ENCODE measurements around the gene PLEKHG7. TPM values are rescaled to one million over a fixed set of nuclear protein-coding genes. Genes with fewer than 3 reads are reported as not detected.

PLEKHG7 gene
- total and polyA plus RNA-seq, 10 of the 15 experiments (the other 5 are each of a cell fraction or from before 2014, with no cell fraction given) = 0.16 to 1.3 (median 0.65) TPM; not detected in 1

DNA sequence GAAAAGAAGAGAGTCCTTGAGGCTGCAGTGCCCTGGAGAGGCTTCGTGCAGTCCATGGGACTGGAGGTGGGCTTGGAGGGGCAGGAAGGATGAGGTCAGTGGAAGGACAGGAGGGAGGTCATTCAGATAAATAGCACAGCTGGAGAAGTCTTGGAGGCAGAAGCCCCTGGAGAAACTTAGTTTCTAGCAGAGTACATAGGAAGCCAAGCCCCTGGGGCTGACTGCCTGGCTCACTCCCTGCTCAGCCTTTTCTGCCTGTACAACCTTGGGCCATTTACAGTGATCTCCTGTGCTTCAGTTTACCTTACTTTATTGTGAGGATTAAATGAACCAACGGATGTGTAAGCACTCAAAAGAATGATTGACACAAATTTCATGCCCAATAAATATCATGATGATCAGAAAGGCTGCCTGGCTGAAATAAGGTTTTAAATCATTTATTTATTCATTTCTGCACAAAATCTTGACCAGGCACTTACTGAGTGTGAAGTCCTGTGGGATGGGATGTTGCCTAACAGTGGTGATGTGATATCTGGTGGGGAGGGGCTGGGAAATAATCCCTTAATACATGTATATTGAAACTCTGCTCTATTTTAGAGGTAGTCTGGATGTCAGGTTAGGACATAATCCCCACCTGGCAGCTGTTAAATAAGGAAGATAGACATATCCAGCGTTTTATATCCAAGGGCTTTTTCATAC lies 54.3 kb downstream of the PLEKHG7 start:
- Histone ChIP-seq H2AFZ (ENCODE audit: control insufficient read depth, low read depth, low read length) (no peak overlapping the region), H3K27me3 (replicated peaks in 1 of 2; ENCODE audit: control insufficient read depth in 2 of 2, insufficient read depth in 2 of 2, low read length in 1 of 2) (no peaks in the 10 kb centered on the region), H3K4me2 (ENCODE audit: control insufficient read depth, insufficient read depth) (no peak overlapping the region), H4K20me1 (ENCODE audit: control insufficient read depth, insufficient read depth) (no peaks in the 10 kb centered on the region), H3K79me2 (ENCODE audit: control insufficient read depth, insufficient read depth, low read length) (no peaks in the 10 kb centered on the region), H3K27ac (ENCODE audit: control insufficient read depth, insufficient read depth) (no peak overlapping the region), H3K4me1 (ENCODE audit: control insufficient read depth, insufficient read depth, low read length) (no peaks in the 10 kb centered on the region; the same call in 1 of the 2 replicates), H3K9ac (ENCODE audit: control insufficient read depth, insufficient read depth, low read length) (no peak overlapping the region), H3K9me3 (replicated peaks; ENCODE audit: control insufficient read depth, insufficient read depth, low read length) (no peaks in the 10 kb centered on the region; the same call in 2 of the 3 replicates), H3K4me3 (no peak overlapping the region), H3K36me3 (ENCODE audit: control insufficient read depth in 2 of 2, insufficient read depth in 2 of 2, low read length in 1 of 2) (no peaks in the 10 kb centered on the region)
- WGBS (ENCODE audit: insufficient coverage, insufficient replicate concordance, low lambda C conversion rate, missing lambda C conversion rate) = 86% methylated on average over 3 of the region's 3 CpGs
- in situ Hi-C loops (cut with MboI) = no loop called here
- ATAC-seq (no peak), FAIRE-seq (no peak), DNase-seq (ENCODE audit: low read depth, low spot score) (no peak)
- ChIA-PET CTCF (no interaction called here), POLR2A (no interaction called here), SMC1A (ENCODE audit: uncharacterized antibody, unreplicated experiment) (interaction anchor here (1.2 to 2.2 kb wide), 2 partner anchors 12 to 18 kb away, joined by 4 to 6 read pairs; no protein-coding TSS in a partner anchor), RAD21 (ENCODE audit: unreplicated experiment) (no interaction called here)
- TF ChIP-seq EGR1 (IDR thresholded peaks at IDR 0.05; ENCODE audit: borderline replicate concordance in 1 of 2, low read depth in 2 of 2, low read length in 2 of 2) (no peak), SUZ12 (IDR thresholded peaks at IDR 0.05; ENCODE audit: unreplicated experiment) (no peak), NRF1 (conservative IDR thresholded peaks at IDR 0.05; ENCODE audit: low read depth, low read length) (no peak), STAT1 (conservative IDR thresholded peaks at IDR 0.05) (no peak), IRF4 (IDR thresholded peaks at IDR 0.05; ENCODE audit: low read depth, low read length) (no peak), NR2C1 (IDR thresholded peaks at IDR 0.05) (no peak), MTA3 (IDR thresholded peaks at IDR 0.05; ENCODE audit: borderline replicate concordance, low read length) (no peak), RB1 (IDR thresholded peaks at IDR 0.05; ENCODE audit: borderline replicate concordance) (no peak), SREBF1 (IDR thresholded peaks at IDR 0.05; ENCODE audit: low read length) (no peak), ZSCAN29 (IDR thresholded peaks at IDR 0.05) (no peak), RAD21 (IDR thresholded peaks at IDR 0.05; ENCODE audit: insufficient read depth, low read depth, low read length) (no peak)
- TF ChIP-seq, protein P1, sequence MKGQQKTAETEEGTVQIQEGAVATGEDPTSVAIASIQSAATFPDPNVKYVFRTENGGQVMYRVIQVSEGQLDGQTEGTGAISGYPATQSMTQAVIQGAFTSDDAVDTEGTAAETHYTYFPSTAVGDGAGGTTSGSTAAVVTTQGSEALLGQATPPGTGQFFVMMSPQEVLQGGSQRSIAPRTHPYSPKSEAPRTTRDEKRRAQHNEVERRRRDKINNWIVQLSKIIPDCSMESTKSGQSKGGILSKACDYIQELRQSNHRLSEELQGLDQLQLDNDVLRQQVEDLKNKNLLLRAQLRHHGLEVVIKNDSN (IDR thresholded peaks at IDR 0.05; ENCODE audit: borderline replicate concordance, extremely low read length, insufficient read depth, low read depth, low read length) = no peak
- TF ChIP-seq, protein P2, sequence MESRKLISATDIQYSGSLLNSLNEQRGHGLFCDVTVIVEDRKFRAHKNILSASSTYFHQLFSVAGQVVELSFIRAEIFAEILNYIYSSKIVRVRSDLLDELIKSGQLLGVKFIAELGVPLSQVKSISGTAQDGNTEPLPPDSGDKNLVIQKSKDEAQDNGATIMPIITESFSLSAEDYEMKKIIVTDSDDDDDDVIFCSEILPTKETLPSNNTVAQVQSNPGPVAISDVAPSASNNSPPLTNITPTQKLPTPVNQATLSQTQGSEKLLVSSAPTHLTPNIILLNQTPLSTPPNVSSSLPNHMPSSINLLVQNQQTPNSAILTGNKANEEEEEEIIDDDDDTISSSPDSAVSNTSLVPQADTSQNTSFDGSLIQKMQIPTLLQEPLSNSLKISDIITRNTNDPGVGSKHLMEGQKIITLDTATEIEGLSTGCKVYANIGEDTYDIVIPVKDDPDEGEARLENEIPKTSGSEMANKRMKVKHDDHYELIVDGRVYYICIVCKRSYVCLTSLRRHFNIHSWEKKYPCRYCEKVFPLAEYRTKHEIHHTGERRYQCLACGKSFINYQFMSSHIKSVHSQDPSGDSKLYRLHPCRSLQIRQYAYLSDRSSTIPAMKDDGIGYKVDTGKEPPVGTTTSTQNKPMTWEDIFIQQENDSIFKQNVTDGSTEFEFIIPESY (IDR thresholded peaks at IDR 0.05) = no peak
- TF ChIP-seq, protein P3, sequence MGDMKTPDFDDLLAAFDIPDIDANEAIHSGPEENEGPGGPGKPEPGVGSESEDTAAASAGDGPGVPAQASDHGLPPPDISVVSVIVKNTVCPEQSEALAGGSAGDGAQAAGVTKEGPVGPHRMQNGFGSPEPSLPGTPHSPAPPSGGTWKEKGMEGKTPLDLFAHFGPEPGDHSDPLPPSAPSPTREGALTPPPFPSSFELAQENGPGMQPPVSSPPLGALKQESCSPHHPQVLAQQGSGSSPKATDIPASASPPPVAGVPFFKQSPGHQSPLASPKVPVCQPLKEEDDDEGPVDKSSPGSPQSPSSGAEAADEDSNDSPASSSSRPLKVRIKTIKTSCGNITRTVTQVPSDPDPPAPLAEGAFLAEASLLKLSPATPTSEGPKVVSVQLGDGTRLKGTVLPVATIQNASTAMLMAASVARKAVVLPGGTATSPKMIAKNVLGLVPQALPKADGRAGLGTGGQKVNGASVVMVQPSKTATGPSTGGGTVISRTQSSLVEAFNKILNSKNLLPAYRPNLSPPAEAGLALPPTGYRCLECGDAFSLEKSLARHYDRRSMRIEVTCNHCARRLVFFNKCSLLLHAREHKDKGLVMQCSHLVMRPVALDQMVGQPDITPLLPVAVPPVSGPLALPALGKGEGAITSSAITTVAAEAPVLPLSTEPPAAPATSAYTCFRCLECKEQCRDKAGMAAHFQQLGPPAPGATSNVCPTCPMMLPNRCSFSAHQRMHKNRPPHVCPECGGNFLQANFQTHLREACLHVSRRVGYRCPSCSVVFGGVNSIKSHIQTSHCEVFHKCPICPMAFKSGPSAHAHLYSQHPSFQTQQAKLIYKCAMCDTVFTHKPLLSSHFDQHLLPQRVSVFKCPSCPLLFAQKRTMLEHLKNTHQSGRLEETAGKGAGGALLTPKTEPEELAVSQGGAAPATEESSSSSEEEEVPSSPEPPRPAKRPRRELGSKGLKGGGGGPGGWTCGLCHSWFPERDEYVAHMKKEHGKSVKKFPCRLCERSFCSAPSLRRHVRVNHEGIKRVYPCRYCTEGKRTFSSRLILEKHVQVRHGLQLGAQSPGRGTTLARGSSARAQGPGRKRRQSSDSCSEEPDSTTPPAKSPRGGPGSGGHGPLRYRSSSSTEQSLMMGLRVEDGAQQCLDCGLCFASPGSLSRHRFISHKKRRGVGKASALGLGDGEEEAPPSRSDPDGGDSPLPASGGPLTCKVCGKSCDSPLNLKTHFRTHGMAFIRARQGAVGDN (IDR thresholded peaks at IDR 0.05) = no peak
- intact Hi-C loops (cut with micrococcal nuclease; ENCODE audit: unreplicated experiment) = no loop called here
- BruUV-seq (replicated peaks) = no TSS peak
